DOHH2 (cell line): ENCODE data around the gene NFATC2IP.

Source experiments
- H3F3A ChIP-seq: fragments of 200-600 bp; sonication (generic), shearing (Covaris generic); 2 replicates; pipeline ENCODE4 v1.6.0; 2016; ENCODE audit warnings: antibody characterized with exemption, mild to moderate bottlenecking; ENCODE audit not compliant: control insufficient read depth, insufficient read depth
- H3K27ac ChIP-seq: fragments of 200-600 bp; sonication (generic); 2 replicates; pipeline ENCODE4 v1.5.1; 2014; ENCODE audit warnings: low read depth, mild to moderate bottlenecking, low read length, moderate library complexity
- H3K27me3 ChIP-seq: fragments of 200-600 bp; sonication (generic); 2 replicates; pipeline ENCODE4 v1.6.1; 2014; ENCODE audit warnings: mild to moderate bottlenecking, low read length, mixed read lengths; ENCODE audit not compliant: control insufficient read depth
- H3K36me3 ChIP-seq: fragments of 200-600 bp; sonication (generic); 2 replicates; pipeline ENCODE4 v1.6.1; 2014; ENCODE audit warnings: mild to moderate bottlenecking, low read length, moderate library complexity, mixed read lengths; ENCODE audit not compliant: control insufficient read depth
- H3K4me1 ChIP-seq: fragments of 200-600 bp; sonication (generic); 2 replicates; pipeline ENCODE4 v1.6.1; 2014; ENCODE audit warnings: mild to moderate bottlenecking, low read length, mixed read lengths; ENCODE audit not compliant: control insufficient read depth
- H3K4me2 ChIP-seq: fragments of 200-600 bp; sonication (generic); 2 replicates; pipeline ENCODE4 v1.6.0; 2014; ENCODE audit warnings: mild to moderate bottlenecking, low read length, moderate library complexity
- H3K4me3 ChIP-seq: fragments of 200-600 bp; sonication (generic); 2 replicates; pipeline ENCODE4 v1.5.1; 2014; ENCODE audit warnings: mild to moderate bottlenecking, low read length, mixed read lengths
- H3K79me2 ChIP-seq: fragments of 200-600 bp; sonication (generic); 2 replicates; pipeline ENCODE4 v1.6.1; 2014; ENCODE audit warnings: mild to moderate bottlenecking, low read length, mixed read lengths; ENCODE audit not compliant: control insufficient read depth
- H3K9me2 ChIP-seq: fragments of 200-600 bp; sonication (generic); replicated peaks from 2 replicates; pipeline ENCODE4 v1.6.1; 2014; ENCODE audit warnings: mild to moderate bottlenecking, low read length, mixed read lengths; ENCODE audit not compliant: control insufficient read depth
- H3K9me3 ChIP-seq: fragments of 200-600 bp; sonication (generic); 2 replicates; pipeline ENCODE4 v1.6.1; 2014; ENCODE audit warnings: antibody characterized with exemption, low read length, mixed read lengths; ENCODE audit not compliant: control insufficient read depth, insufficient read depth
- H4K20me1 ChIP-seq: fragments of 200-600 bp; sonication (generic); 2 replicates; pipeline ENCODE4 v1.6.0; 2014; ENCODE audit warnings: low read depth, mild to moderate bottlenecking, antibody characterized with exemption, low read length, moderate library complexity; ENCODE audit not compliant: control insufficient read depth, insufficient read depth
- CTCF ChIP-seq: fragments of 200-600 bp; sonication (generic); IDR thresholded peaks from one replicate; pipeline ENCODE4 v1.5.1; 2014; ENCODE audit warnings: antibody characterized with exemption, mild to moderate bottlenecking, low read depth, low read length; ENCODE audit not compliant: poor library complexity, severe bottlenecking
- EZH2phosphoT487 ChIP-seq: fragments of 200-600 bp; sonication (generic); IDR thresholded peaks from 2 replicates; pipeline ENCODE4 v1.6.1; 2017; ENCODE audit warnings: borderline replicate concordance, mild to moderate bottlenecking, antibody characterized with exemption, low read length, moderate library complexity, mixed read lengths

The NFATC2IP gene

GRCh38 chr16:28950648-28951409 is at the start of gene NFATC2IP:
Gene NFATC2IP (plus strand): TSS chr16:28950937. CDS start chr16:28951012, 75 bp downstream.
- H3K79me2 ChIP-seq = peaks cover 41% of the 10 kb centered on the region
- peak within 1 kb of the TSS; percentile 80 for H3K4me3 ChIP-seq
- no peaks in the 10 kb centered on the region for H3K9me2 ChIP-seq
- H3K4me1 ChIP-seq = peaks cover 15% of the 10 kb centered on the region
- H4K20me1 ChIP-seq = no peaks in the 10 kb centered on the region
- no peaks in the 10 kb centered on the region; the same call in 1 of the 2 replicates for H3F3A ChIP-seq
- TF ChIP-seq EZH2phosphoT487 (no peak), CTCF (no peak)
- peak within 1 kb of the TSS; percentile 61 for H3K27ac ChIP-seq
- H3K9me3 ChIP-seq = no peaks in the 10 kb centered on the region
- peaks cover 50% of the 10 kb centered on the region for H3K36me3 ChIP-seq
- H3K4me2 ChIP-seq = peak within 1 kb of the TSS; percentile 97
- no peaks in the 10 kb centered on the region for H3K27me3 ChIP-seq

- H4K20me1 ChIP-seq = no peaks in the 10 kb centered on the region
- H3K36me3 ChIP-seq = peaks cover 21% of the 10 kb centered on the region; the same call in 1 of the 2 replicates
- no peaks in the 10 kb centered on the region for H3F3A ChIP-seq
- TF ChIP-seq EZH2phosphoT487 (no peak), CTCF (no peak)
- H3K4me1 ChIP-seq = no peaks in the 10 kb centered on the region
- H3K9me3 ChIP-seq = no peaks in the 10 kb centered on the region
- no peak overlapping the region for H3K4me2 ChIP-seq
- H3K9me2 ChIP-seq = no peaks in the 10 kb centered on the region
- H3K79me2 ChIP-seq = no peaks in the 10 kb centered on the region
- H3K27ac ChIP-seq = no peak overlapping the region
- H3K27me3 ChIP-seq = no peaks in the 10 kb centered on the region
- H3K4me3 ChIP-seq = no peak overlapping the region
Measured at GRCh38 chr16:28901862-28902261, 48.9 kb upstream of the NFATC2IP start.

- Histone ChIP-seq H3K27ac (no peak overlapping the region), H3K4me3 (no peak overlapping the region), H3K27me3 (no peaks in the 10 kb centered on the region), H3K9me3 (no peaks in the 10 kb centered on the region), H3F3A (no peaks in the 10 kb centered on the region), H3K79me2 (no peaks in the 10 kb centered on the region), H3K36me3 (peaks cover 21% of the 10 kb centered on the region; the same call in 1 of the 2 replicates), H3K4me2 (no peak overlapping the region), H4K20me1 (no peaks in the 10 kb centered on the region), H3K4me1 (no peaks in the 10 kb centered on the region), H3K9me2 (no peaks in the 10 kb centered on the region)
- TF ChIP-seq EZH2phosphoT487 (no peak), CTCF (no peak)
Measured at GRCh38 chr16:28902909-28903308, 47.8 kb upstream of the NFATC2IP start.
